Subcutaneous adipose tissue (tissue), 4 donors: ENCODE measurements around the gene TRIAP1. TPM values are rescaled to one million over a fixed set of nuclear protein-coding genes. Genes with fewer than 3 reads are reported as not detected.

ENCODE experiments used
- total RNA-seq, 4 donors: library from RNA; depleted of rRNA; stranded (reverse); fragments of >200 nt; gene quantifications; one replicate each; pipeline ENCODE4 v1.1.0, GENCODE V29; 2016
- TF ChIP-seq, protein P1 (sequence below): fragments of 450-650 bp; IDR thresholded peaks from one replicate; pipeline ENCODE4 v1.5.1; 2016; ENCODE audit warnings: low read depth, mild to moderate bottlenecking, control low read depth, antibody characterized with exemption, moderate library complexity

The TRIAP1 gene
- total RNA-seq, 4 donors from 2014 or later = 12.6 to 31.8 (median 15.7) TPM

- TF ChIP-seq, protein P1, sequence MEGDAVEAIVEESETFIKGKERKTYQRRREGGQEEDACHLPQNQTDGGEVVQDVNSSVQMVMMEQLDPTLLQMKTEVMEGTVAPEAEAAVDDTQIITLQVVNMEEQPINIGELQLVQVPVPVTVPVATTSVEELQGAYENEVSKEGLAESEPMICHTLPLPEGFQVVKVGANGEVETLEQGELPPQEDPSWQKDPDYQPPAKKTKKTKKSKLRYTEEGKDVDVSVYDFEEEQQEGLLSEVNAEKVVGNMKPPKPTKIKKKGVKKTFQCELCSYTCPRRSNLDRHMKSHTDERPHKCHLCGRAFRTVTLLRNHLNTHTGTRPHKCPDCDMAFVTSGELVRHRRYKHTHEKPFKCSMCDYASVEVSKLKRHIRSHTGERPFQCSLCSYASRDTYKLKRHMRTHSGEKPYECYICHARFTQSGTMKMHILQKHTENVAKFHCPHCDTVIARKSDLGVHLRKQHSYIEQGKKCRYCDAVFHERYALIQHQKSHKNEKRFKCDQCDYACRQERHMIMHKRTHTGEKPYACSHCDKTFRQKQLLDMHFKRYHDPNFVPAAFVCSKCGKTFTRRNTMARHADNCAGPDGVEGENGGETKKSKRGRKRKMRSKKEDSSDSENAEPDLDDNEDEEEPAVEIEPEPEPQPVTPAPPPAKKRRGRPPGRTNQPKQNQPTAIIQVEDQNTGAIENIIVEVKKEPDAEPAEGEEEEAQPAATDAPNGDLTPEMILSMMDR = no peak
These were observed 21.3 kb upstream of the TRIAP1 start for GRCh38 chr12:120467439-120467838.

GRCh38 chr12:120466560-120467315 is 20.6 kb upstream of the TRIAP1 start:
- TF ChIP-seq, protein P1 = no peak

- TF ChIP-seq, protein P1 = no peak
These were observed 19.6 kb upstream of the TRIAP1 start for GRCh38 chr12:120465756-120466155.

DNA sequence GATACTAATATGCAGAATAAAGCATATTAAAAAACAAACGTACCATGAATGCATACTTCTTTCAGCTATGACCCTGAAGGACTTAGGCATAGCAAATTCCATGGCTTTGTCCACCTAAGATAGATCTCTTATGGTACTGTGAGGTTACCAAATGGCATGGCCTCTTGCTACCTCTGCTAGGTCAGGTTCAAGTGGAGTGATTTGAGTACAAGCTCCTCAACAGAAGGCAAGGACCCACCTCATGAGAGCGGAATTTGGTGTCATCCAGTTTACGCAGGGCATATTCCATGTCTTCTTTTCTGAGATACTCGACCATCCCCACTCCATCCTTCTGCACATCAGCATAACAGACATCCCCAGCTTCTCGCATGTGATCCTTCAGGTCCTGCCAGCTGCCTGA is 17.5 kb upstream of the TRIAP1 start:
- TF ChIP-seq, protein P1 = no peak

- TF ChIP-seq, protein P1 = no peak
These were observed 16.0 kb upstream of the TRIAP1 start for GRCh38 chr12:120462099-120462640.

DNA sequence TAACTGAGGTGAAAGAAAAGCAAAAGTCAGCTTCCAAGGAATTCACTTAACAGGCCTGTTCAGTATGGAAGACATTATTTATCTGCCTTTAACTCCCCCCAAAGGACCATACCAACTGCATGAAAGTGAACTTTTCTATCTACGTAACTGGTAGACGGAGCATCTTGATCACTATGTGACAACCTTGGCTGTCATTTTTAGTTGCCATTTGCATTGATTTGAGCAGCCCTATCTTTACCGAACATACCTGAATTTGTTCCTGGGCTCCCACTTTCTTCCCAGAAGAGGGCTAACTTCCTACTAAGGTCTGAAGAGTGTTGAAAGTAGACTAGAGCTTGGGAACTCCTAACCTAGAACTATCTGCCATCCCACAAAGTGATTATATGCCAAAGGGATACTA is 14.0 kb upstream of the TRIAP1 start:
- TF ChIP-seq, protein P1 = no peak

- TF ChIP-seq, protein P1 = no peak
These were observed 10.9 kb upstream of the TRIAP1 start for GRCh38 chr12:120457133-120457532.
